Thyroid gland (tissue), 4 donors: Measurements from ENCODE around the gene DNAH14.

Source experiments
- CTCF ChIP-seq, 6 experiments: fragments of 200-600 bp in 3 of 6; fragments of 450-650 bp in 3 of 6; sonication (generic) in 3 of 6; IDR thresholded peaks; one replicate each; pipeline ENCODE4 v1.5.1; 2016 to 2019; ENCODE audit warnings: antibody characterized with exemption in 6 of 6, mild to moderate bottlenecking in 2 of 6, inconsistent platforms in 1 of 6, moderate library complexity in 1 of 6
- POLR2A ChIP-seq, 2 donors: fragments of 450-650 bp; IDR thresholded peaks; one replicate each; pipeline ENCODE4 v1.6.1; 2017; ENCODE audit warnings: antibody characterized with exemption in 2 of 2, mild to moderate bottlenecking in 2 of 2, moderate library complexity in 1 of 2

GRCh38 chr1:225290244-225290643 lies 360.8 kb downstream of the DNAH14 start:
- TF ChIP-seq CTCF (IDR thresholded peaks at IDR 0.05) = no peak
- TF ChIP-seq POLR2A (IDR thresholded peaks at IDR 0.05) = no peak
